ENCODE data around the gene PDZD4. TPM values are rescaled to one million over a fixed set of nuclear protein-coding genes. Genes with fewer than 3 reads are reported as not detected.

The PDZD4 gene
- total and polyA plus RNA-seq, 4 donors: 49.2 to 243 (median 142) TPM

GRCh38 chrX:153874366-153875125 lies 44.2 kb upstream of the PDZD4 start:
- 67% methylated on average over 10 of the region's 13 CpGs for WGBS (ENCODE audit: insufficient coverage)
- Histone ChIP-seq H3K4me3 (ENCODE audit: low read depth, low read length) (no peak overlapping the region), H3K36me3 (ENCODE audit: control insufficient read depth, insufficient read depth, low read length) (peaks cover 24% of the 10 kb centered on the region), H3K27ac (ENCODE audit: low read depth, low read length) (no peak overlapping the region), H3K9me3 (ENCODE audit: control insufficient read depth, insufficient read depth, low read length) (no peaks in the 10 kb centered on the region), H3K4me1 (ENCODE audit: control insufficient read depth, insufficient read depth, low read length) (peaks cover 43% of the 10 kb centered on the region), H3K27me3 (ENCODE audit: control insufficient read depth, insufficient read depth, low read length) (no peaks in the 10 kb centered on the region)
- DNase-seq (ENCODE audit: low read depth in 4 of 6, low spot score in 6 of 6): no peak

DNA sequence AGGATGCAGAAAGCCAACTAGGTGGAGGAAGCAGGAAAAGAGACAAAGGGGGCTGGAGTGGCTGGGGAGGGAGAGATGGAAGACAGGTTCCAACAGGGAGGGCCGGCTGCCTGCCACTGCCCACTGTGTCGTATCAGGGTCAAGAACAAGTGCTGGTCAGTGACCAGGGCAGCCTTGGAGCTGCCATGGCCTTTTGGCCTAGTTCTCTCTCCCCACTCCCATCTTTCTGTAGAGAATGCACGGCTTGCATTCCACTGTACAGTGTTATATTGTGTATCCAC lies 43.7 kb upstream of the PDZD4 start:
- Histone ChIP-seq H3K27me3 (ENCODE audit: control insufficient read depth, insufficient read depth, low read length) (no peaks in the 10 kb centered on the region), H3K4me1 (ENCODE audit: control insufficient read depth, insufficient read depth, low read length) (peaks cover 38% of the 10 kb centered on the region), H3K27ac (ENCODE audit: low read depth, low read length) (no peak overlapping the region), H3K4me3 (ENCODE audit: low read depth, low read length) (no peak overlapping the region), H3K9me3 (ENCODE audit: control insufficient read depth, insufficient read depth, low read length) (no peaks in the 10 kb centered on the region), H3K36me3 (ENCODE audit: control insufficient read depth, insufficient read depth, low read length) (peaks cover 29% of the 10 kb centered on the region)
- no peak for DNase-seq (ENCODE audit: low read depth in 4 of 6, low spot score in 6 of 6)
- 44% methylated on average over 2 of the region's 3 CpGs for WGBS (ENCODE audit: insufficient coverage)

DNA sequence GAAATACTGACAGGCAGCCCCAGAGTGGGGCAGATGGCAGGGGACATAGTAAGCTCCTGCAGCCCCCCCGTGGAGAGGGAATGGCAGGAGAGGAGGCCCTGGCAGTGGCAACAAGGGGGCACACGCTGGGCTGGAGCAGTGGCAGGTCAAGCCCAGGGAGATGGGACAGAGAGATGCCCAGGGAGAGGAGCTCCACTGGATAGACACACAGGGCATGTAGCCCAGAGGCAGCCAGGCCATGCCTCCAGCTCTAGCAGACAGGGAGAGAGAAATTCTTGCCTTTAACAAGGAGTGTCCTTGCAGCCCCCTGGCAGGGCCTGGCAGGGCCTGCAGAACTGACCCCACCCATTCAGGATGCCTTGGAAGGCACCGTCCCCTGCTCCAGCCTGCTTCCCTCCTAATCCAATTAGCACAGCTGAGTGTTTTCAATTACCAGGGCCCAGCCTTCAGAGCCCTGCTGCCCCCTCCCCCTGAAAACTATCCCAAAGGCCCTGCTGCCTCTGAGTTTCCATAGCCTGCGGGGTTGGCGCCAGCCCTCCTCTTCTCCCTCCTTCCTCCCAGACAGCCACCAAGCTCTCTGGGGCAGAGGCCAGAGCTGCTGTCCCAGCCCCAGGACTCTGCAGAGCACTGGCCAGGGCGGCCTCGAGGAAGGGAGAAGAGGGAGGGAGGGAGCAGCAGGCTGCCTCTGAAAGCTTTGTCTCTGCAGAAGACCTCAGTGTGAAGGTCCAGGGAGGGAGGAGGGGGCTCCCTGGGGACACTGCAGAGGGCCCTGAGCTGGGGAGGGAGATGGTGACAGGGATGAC lies 43.1 kb upstream of the PDZD4 start:
- 37% methylated on average over 7 of the region's 7 CpGs for WGBS (ENCODE audit: insufficient coverage)
- H3K36me3 ChIP-seq (ENCODE audit: control insufficient read depth, insufficient read depth, low read length): peaks cover 35% of the 10 kb centered on the region
- no peaks in the 10 kb centered on the region for H3K9me3 ChIP-seq (ENCODE audit: control insufficient read depth, insufficient read depth, low read length)
- H3K27me3 ChIP-seq (ENCODE audit: control insufficient read depth, insufficient read depth, low read length): no peaks in the 10 kb centered on the region
- H3K27ac ChIP-seq (ENCODE audit: low read depth, low read length): no peak overlapping the region
- peaks cover 32% of the 10 kb centered on the region for H3K4me1 ChIP-seq (ENCODE audit: control insufficient read depth, insufficient read depth, low read length)
- peak in 1 of 6 donors; percentile 19 for DNase-seq (ENCODE audit: low read depth in 4 of 6, low spot score in 6 of 6)
- no peak overlapping the region for H3K4me3 ChIP-seq (ENCODE audit: low read depth, low read length)

GRCh38 chrX:153871946-153872878 lies 41.9 kb upstream of the PDZD4 start:
- H3K27ac ChIP-seq (ENCODE audit: low read depth, low read length): no peak overlapping the region
- peaks cover 46% of the 10 kb centered on the region for H3K36me3 ChIP-seq (ENCODE audit: control insufficient read depth, insufficient read depth, low read length)
- no peaks in the 10 kb centered on the region for H3K27me3 ChIP-seq (ENCODE audit: control insufficient read depth, insufficient read depth, low read length)
- no peak for DNase-seq (ENCODE audit: low read depth in 4 of 6, low spot score in 6 of 6)
- no peaks in the 10 kb centered on the region for H3K9me3 ChIP-seq (ENCODE audit: control insufficient read depth, insufficient read depth, low read length)
- no peak overlapping the region for H3K4me3 ChIP-seq (ENCODE audit: low read depth, low read length)
- peaks cover 27% of the 10 kb centered on the region for H3K4me1 ChIP-seq (ENCODE audit: control insufficient read depth, insufficient read depth, low read length)
- 67% methylated on average over 22 of the region's 29 CpGs for WGBS (ENCODE audit: insufficient coverage)

DNA sequence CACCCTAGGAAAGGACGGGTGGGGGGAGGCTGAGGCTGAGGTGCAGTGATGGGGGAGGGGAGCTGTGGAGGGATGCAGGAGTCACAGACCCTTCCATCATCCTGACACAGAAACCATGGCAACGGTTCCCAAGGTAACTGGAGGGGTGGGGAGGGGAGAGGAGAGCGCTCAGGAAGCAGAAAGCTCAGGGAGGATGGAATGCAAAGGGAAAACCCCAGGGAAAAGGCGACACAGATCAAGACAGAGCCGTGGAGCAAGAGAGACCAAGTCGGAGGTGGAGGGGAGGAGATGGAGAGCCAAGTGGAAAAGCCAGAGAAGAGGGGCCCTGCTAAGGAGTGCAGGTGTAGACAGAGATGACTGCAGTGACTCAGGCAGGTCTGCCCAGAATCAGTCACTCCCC lies 41.1 kb upstream of the PDZD4 start:
- H3K4me1 ChIP-seq (ENCODE audit: control insufficient read depth, insufficient read depth, low read length): peaks cover 27% of the 10 kb centered on the region
- 23% methylated on average over 3 of the region's 6 CpGs for WGBS (ENCODE audit: insufficient coverage)
- H3K27ac ChIP-seq (ENCODE audit: low read depth, low read length): no peak overlapping the region
- H3K9me3 ChIP-seq (ENCODE audit: control insufficient read depth, insufficient read depth, low read length): no peaks in the 10 kb centered on the region
- peak in 1 of 6 donors; percentile 87 for DNase-seq (ENCODE audit: low read depth in 4 of 6, low spot score in 6 of 6)
- peaks cover 54% of the 10 kb centered on the region for H3K36me3 ChIP-seq (ENCODE audit: control insufficient read depth, insufficient read depth, low read length)
- H3K4me3 ChIP-seq (ENCODE audit: low read depth, low read length): no peak overlapping the region
- no peaks in the 10 kb centered on the region for H3K27me3 ChIP-seq (ENCODE audit: control insufficient read depth, insufficient read depth, low read length)

GRCh38 chrX:153870791-153871360 lies 40.5 kb upstream of the PDZD4 start:
- 61% methylated on average over 15 of the region's 21 CpGs for WGBS (ENCODE audit: insufficient coverage)
- no peak for DNase-seq (ENCODE audit: low read depth in 4 of 6, low spot score in 6 of 6)
- no peaks in the 10 kb centered on the region for H3K9me3 ChIP-seq (ENCODE audit: control insufficient read depth, insufficient read depth, low read length)
- no peaks in the 10 kb centered on the region for H3K27me3 ChIP-seq (ENCODE audit: control insufficient read depth, insufficient read depth, low read length)
- no peak overlapping the region for H3K4me3 ChIP-seq (ENCODE audit: low read depth, low read length)
- H3K27ac ChIP-seq (ENCODE audit: low read depth, low read length): no peak overlapping the region
- peaks cover 23% of the 10 kb centered on the region for H3K4me1 ChIP-seq (ENCODE audit: control insufficient read depth, insufficient read depth, low read length)
- H3K36me3 ChIP-seq (ENCODE audit: control insufficient read depth, insufficient read depth, low read length): peaks cover 56% of the 10 kb centered on the region

DNA sequence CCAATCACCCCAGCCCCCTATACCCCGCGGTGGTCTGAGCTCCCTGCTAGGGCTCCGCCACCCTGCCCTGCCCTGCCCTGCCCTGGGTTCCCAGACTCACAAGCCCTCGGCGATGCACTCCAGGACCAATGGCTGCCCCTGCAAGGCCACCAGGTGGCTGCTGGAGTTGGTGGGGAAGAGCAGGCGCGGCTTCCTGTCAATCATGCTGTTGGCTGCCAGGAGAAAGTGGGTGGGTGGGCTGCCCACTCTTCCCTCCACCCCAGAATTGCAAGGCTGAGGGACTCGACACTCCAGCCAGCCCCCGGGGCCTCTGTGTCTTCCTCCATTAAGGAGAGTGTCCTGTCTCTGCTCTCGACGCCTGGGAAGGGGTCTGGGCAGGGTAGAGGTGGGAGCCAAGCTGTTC lies 39.9 kb upstream of the PDZD4 start:
- Histone ChIP-seq H3K9me3 (ENCODE audit: control insufficient read depth, insufficient read depth, low read length) (no peaks in the 10 kb centered on the region), H3K36me3 (ENCODE audit: control insufficient read depth, insufficient read depth, low read length) (peaks cover 60% of the 10 kb centered on the region), H3K27ac (ENCODE audit: low read depth, low read length) (no peak overlapping the region), H3K27me3 (ENCODE audit: control insufficient read depth, insufficient read depth, low read length) (no peaks in the 10 kb centered on the region), H3K4me1 (ENCODE audit: control insufficient read depth, insufficient read depth, low read length) (peaks cover 20% of the 10 kb centered on the region), H3K4me3 (ENCODE audit: low read depth, low read length) (no peak overlapping the region)
- 70% methylated on average over 5 of the region's 11 CpGs for WGBS (ENCODE audit: insufficient coverage)
- no peak for DNase-seq (ENCODE audit: low read depth in 4 of 6, low spot score in 6 of 6)

DNA sequence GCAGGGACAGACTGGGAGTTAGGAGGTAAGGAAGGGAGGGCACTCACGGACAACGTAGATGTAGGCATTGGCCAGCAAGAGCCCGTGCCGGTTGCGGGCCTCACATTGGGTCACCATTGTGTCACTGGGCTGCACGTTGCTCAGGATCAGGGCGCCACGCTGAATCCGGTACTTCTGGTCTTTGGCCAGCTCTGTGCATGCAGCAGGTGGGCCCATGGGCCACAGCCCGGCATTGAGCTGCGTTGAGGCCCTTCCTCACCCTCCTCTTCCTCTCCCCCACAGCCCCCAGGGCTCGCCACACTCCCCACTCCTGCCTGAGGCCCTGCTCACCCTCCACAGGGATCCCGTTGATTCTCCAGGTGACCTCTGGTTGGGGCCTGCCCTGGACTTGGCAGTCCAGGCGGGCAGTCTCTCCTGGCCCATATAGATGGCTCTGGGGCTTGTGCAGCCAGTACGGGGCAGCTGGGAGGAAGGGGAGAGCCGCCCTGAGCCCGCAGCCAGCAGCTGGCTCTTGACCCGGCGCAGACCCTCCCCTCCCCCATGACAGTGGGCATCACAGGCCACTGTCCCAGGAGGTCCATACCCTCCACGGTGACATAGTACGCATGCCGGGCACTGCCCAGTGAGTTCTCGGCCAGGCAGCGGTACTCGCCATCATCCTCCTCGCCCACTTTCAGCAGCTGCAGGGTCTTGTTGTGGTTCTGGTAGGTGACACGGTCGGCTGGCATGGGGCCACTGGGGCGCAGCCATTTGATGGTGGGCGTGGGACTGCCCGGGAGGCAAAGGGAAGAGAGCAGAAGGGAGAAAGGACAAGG lies 39.3 kb upstream of the PDZD4 start:
- no peaks in the 10 kb centered on the region for H3K9me3 ChIP-seq (ENCODE audit: control insufficient read depth, insufficient read depth, low read length)
- no peaks in the 10 kb centered on the region for H3K27me3 ChIP-seq (ENCODE audit: control insufficient read depth, insufficient read depth, low read length)

More for the DNA sequence above, 39.3 kb upstream of the PDZD4 start:
- H3K27ac ChIP-seq (ENCODE audit: low read depth, low read length): no peak overlapping the region
- H3K36me3 ChIP-seq (ENCODE audit: control insufficient read depth, insufficient read depth, low read length): peaks cover 66% of the 10 kb centered on the region
- WGBS (ENCODE audit: insufficient coverage): 82% methylated on average over 25 of the region's 31 CpGs
- H3K4me3 ChIP-seq (ENCODE audit: low read depth, low read length): no peak overlapping the region
- no peak for DNase-seq (ENCODE audit: low read depth in 4 of 6, low spot score in 6 of 6)
- H3K4me1 ChIP-seq (ENCODE audit: control insufficient read depth, insufficient read depth, low read length): peaks cover 16% of the 10 kb centered on the region

Measured in spinal cord (tissue), 10 donors.